Activated naive CD4-positive, alpha-beta T cell treated with Interleukin-2 at 50 U/mL for 16 hours (primary cell): ENCODE data around the gene ZNRF3.
A peak's percentile ranks its signal among the peaks of the same experiment; 100 is the strongest.

ENCODE experiments used
- DNase-seq: peaks from one replicate; pipeline ENCODE4 v3.0.0-alpha.2; 2020

The ZNRF3 gene

DNA sequence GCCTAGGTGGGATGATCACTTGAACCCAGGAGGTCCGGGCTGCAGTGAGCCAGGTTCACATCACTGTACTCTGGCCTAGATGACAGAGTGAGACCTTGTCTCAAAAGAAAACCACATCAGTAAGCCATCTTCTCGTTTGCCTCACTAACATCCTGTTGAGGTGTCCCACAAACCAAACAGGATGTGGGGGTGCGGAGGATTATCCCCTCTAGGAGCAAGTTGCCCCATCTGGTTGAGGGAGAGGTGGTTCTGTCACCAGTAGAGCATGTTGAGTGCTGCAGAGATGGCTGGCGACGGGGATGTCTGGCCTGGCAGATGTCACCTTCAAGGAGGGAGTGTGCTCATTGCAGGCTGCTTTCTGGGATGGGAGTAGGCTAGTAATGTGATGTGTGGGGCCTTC is 72.4 kb downstream of the ZNRF3 start:
- peak; percentile 72 for DNase-seq

- no peak for DNase-seq
Observed at GRCh38 chr22:28956506-28956905, 73.1 kb downstream of the ZNRF3 start.

DNA sequence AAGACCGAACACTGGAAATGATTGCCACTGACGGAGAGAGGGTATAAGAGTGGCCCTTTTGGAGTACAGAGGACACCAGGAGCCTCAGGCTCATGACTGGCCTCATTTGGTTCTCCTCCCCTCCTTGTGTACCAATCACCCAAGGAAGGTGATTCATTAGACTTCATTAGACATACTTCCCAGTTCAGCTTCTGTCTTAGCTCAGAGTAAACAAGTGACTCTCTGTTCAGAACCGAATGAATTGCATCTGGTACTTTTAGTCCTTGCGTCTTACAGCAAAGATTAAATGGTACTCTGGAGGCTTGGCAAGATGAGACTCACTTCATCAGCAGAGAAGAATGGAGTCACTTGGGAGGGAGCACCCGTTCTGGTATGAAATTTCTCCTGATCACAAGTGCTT is 75.2 kb downstream of the ZNRF3 start:
- no peak for DNase-seq

- DNase-seq, result no peak
Observed at GRCh38 chr22:28962042-28962554, 78.7 kb downstream of the ZNRF3 start.

GRCh38 chr22:28963362-28963761 is 80.0 kb downstream of the ZNRF3 start:
- DNase-seq, result no peak

GRCh38 chr22:28967163-28967665 is 83.8 kb downstream of the ZNRF3 start:
- no peak for DNase-seq

DNA sequence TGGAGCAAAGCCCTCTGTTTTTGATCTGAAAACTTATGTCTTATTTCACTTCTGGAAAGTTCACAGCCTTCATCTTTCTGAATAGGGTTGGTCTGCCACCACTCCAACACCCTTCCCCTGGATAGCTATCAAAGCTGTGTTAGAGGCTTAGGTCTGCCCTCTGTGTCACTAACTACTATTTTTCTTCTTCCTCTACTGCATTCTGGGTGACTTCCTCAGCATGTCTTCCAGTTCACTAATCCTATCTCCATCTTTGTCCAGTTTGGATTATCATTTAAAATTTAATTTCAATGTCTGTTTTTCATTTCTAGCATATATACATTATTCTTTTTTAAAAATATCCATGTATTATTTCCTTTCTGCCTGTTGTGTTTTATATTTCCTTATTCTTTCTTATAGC is 84.6 kb downstream of the ZNRF3 start:
- DNase-seq, result no peak

- DNase-seq, result no peak
Observed at GRCh38 chr22:28969401-28970168, 86.2 kb downstream of the ZNRF3 start.

- DNase-seq, result no peak
Observed at GRCh38 chr22:28973352-28973751, 90.0 kb downstream of the ZNRF3 start.

DNA sequence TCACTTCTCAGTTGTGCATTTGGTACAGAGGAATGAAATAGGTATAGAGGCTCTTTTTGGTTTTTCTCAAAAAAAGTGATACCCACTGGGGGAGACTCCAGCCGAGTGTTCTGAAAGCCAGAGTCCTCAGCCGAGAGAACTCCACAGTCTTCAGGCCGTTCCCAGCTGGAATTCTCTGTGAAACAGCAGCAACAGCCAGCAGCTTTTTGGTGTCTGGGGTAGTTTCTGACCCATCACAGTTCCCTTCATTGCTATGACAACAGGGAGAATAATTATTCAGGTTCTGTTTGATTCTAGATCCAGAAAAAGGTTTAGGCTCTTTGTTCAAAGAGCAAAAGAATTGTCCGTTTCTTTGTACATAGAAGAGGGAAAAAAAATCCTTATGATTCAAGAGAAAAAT is 93.7 kb downstream of the ZNRF3 start:
- no peak for DNase-seq

GRCh38 chr22:28977481-28977971 is 94.2 kb downstream of the ZNRF3 start:
- no peak for DNase-seq

DNA sequence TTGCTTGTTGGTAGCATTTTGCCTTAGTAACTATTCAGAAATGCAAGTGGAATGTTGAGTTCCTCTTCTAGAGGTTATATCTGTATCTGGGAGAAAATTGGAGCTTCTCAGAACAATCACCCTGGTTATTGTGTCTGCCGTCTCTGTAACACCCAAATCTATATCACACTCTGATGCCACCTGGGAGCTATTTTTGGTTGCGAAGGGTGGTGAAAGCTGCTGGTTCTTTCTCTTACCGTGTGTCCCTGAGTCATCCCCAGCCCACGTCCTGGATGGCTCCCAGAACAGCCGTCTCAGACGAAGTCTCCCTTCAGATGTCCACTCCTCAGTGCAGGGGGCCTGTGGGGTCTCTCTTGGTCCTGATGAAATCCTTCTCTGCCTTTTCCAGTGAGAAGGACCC is 94.8 kb downstream of the ZNRF3 start:
- no peak for DNase-seq

GRCh38 chr22:28978863-28979796 is 95.8 kb downstream of the ZNRF3 start:
- no peak for DNase-seq

DNA sequence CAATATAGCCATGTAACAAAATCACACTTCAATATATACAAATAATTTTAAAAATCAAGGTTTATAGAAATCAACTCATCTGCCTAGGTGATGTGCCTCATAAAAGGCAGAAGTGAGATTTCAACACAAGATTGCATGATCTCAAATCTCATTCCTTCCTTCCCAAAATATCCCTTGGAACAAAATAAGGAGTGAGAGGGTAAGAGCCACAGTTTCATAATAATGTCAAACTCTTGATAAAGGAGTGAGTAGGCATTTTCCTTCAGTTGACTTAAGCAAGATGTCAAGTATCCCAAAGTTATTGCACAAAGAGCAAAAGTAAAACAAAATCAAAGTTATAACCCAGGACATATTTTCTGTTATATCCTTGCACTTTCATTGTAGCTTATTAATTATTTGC is 97.0 kb downstream of the ZNRF3 start:
- DNase-seq, result no peak

DNA sequence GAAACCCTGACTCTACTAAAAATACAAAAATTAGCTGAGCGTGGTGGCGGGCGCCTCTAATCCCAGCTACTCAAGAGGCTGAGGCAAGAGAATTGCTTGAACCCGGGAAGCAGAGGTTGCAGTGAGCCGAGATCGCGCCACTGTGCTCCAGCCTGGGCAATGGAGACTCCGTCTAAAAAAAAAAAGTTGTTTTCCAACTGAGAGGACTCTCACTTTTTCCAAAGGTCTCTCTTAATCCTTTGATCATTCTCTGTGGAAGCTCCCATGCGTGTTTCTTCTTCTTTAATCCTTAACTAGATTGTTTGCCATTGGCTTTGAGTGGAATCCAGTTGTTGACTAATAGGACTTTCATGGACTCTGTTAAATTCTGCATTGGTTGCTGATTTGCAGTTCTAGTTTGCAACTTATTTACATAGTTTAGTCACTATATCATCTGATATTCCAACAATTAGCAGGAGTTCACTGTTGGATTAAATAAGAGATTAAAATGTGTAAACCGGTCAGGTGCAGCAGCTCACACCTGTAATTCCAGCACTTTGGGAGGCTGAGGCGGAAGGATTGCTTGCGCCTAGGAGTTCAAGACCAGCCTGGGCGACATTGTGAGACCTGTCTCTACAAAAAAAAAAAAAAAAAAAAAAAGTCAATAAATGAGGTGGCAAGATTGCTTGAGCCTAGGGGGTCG is 98.6 kb downstream of the ZNRF3 start:
- no peak for DNase-seq

DNA sequence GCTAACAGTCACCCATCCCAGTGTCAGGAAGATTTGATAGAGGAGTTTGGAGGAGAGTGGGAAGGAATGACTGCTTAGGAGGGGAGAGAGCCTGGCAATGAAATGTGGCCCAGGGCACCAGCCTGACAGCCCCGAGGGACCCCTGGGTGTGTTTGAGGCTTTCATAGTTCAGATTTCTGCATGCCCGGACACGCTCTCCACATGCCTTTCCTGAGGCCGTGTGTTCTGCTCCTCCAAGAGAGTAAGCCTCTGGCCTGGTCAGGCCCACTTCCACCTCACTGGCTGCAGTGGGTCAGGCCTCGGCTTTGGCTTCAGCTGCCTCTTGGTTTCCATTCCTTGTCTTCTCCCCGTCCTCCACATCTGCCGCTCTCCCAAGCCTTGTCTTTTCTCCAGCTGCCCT is 99.8 kb downstream of the ZNRF3 start:
- DNase-seq, result no peak

DNA sequence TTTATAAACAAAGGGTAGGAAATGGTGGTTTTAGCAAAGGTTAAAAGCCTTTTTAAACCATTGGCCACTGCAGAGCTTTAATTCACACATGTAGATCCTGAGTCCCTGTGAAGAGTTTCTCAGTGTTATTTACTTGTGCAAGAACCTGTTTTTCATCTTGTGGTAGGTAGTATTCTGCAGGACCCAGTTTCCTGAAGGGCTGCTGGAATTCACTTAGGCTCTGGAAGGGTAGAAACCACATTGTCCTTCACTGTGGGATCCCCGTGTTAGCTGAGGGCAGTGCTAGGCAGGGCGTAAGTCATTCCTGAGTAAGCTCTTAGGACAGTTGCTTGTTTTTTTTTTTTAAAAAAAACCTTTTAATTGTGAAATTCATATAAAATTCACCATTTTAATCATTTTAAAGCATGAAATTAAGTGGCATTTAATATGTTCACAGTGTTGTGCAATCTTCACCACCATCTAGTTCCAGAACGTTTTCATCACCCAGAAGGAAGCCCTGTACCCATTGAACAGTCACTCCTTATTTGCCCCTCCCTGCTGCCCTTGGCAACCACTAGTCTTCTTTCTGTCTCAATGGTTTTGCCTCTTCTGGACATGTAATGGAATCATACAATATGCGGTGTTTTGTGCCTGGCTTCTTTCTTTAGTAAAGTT is 100.5 kb downstream of the ZNRF3 start:
- no peak for DNase-seq

DNA sequence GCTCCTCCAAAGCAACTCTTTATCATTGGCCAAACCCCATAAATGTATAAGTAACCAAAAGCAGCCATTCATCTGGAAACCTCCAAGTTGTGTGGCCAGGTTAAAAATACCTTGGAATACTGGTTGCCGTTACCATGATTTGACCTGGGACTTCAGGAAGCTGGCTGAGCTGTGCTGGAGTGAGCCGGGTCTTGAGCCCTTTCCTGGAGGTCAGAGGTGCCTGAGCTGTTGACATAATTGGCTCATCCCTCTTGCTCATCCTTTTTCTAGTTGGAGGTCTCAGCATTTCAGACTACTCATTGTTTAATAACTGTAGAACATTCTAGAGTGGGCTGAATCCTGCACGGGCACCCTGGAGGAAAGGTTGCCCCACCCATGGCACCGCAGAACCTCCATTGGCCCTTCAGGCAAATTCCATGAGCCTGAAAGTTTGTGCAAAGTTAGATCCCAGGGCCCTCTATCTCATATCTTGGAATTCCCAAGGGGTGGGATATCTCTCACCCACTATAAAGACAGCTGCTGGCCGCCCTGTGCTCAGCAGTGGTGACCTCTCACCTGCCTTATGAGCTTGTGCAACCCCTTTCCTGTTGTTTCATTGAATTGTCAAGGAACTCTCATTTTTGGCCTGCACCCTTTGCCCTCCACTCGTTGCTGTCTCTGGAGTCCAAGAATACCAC is 101.2 kb downstream of the ZNRF3 start:
- no peak for DNase-seq

GRCh38 chr22:28985581-28986290 is 102.4 kb downstream of the ZNRF3 start:
- no peak for DNase-seq

GRCh38 chr22:28986366-28986765 is 103.0 kb downstream of the ZNRF3 start:
- no peak for DNase-seq

- DNase-seq, result no peak
Observed at GRCh38 chr22:28988457-28988856, 105.1 kb downstream of the ZNRF3 start.
